NCI-H1694 (cell line): ENCODE data around the gene KATNB1.
A peak's percentile ranks its signal among the peaks of the same experiment; 100 is the strongest.

Source experiments
- DNase-seq: peaks from one replicate; lab custom pipeline; 2025; lab: John Stamatoyannopoulos, UW

KATNB1 gene

DNA sequence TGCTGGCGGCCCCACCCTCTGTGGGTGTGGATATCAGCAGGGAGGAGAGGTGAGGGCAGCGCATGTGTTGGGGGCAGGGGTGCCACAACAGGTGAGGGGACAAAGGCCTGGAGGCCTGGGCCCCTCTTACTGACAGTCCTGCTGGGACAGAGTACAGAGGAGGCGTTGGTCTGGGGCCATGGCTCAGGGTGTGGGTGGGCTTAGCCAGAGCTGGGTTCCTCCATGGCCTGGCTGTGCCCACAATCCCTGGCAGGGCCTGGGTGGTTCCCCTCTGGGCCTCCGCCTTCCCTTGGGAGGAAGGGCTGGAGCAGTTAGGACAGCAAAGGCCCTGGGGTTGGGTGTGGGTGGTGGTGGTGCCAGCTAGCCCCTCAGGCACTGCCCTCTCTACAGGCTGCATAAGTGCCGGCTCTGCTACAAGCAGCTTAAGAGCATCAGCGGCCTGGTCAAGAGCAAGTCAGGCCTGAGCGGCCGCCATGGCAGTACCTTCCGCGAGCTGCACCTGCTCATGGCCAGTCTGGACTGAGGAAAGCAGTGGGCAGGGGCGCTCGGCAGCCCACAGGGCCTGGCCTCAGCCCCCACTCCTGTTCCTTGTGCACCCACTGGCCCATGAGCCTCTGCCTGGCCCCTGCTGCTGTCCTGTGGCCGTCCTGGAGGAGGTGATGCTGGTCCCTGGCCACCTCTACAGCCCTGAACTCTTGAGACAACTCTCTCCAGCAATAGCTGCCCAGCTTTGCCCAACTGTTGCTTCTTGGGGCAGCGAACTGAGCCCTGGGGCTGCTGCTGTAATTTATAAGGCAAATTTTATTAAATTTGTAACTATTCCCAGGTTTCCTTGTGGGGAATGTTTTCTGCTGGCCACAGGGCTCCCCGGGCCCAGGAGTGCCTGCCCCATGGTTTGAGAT lies 21.1 kb downstream of the KATNB1 start:
- no peak for DNase-seq

DNA sequence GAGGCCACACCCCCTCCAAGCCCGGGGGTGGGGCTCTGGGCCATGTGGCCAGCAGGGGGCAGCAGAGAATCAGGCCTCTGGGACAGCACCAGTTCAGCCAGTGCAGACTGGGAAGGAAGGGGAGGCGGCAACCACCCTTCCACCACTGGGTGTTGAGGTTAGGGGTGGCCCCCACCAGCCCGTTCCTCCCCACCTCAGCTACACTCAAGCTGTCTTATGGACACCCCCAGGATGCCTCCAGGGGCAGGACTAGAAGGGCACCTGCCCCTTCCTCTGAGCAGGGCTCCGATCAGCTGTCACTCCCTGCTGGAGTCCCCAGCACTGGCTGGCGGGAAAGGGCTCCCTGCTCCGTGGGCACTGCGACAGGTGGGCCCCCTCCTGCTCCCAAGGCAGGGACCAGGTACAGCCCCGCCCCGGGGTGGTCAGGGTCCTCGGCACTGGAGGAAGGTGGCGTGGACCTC lies 21.8 kb downstream of the KATNB1 start:
- peak; percentile 15 for DNase-seq

DNA sequence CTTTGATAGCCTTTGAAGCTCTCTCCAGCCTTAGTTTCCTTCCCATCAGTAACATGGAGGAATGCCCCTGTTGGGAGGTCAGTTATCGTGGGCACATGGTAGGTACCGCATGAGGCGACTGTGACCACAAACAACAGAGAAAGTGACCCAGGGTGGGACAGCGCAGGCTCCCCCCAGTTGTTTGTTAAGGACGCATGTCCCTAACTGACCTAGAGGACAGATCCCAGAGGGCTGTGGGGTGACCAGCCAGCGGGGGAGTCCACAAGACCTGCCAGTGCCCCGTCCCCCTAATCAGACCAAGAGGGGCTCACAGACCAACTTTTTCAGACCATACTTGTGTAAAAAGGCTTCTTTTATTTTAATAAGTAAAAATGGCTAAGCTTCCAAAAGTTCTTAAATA lies 22.3 kb downstream of the KATNB1 start:
- no peak for DNase-seq

DNA sequence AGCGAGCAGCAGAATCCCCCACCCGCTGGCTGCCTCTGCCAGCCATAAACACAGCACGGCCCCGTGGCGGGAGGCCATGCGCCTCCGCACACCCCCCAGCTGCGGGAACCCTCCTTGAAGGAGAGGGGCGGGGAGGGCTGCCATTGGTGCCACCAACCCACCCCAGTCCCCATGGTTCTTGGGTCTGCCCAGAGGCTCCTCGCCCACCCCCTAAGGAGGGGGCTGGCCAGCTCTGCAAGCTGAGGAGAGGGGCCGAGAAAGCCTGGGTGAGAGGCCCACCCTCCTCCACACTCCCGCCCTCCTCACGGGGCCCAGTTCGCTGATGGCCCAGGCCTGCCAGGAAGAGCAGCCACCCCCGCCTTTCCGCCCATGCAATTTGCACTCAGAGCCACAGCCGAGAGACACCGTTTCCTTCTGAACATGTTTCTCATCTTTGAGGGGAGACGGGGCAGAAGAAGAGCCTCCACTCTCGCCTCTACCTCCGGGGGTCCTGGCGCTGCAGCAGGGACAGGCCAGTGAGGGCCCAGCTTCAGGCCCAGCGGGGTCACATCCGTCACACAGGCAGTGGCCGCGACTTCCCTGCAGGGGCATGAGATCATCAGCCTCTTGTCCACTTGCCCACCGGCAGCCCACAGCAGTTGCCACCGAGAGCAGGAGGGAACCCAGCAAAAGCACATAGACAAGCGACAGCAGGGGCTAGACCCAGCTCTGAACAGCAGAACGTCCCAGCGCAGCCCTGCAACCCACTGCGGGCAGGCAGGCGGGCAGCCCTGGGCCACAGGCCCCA lies 23.0 kb downstream of the KATNB1 start:
- no peak for DNase-seq

DNA sequence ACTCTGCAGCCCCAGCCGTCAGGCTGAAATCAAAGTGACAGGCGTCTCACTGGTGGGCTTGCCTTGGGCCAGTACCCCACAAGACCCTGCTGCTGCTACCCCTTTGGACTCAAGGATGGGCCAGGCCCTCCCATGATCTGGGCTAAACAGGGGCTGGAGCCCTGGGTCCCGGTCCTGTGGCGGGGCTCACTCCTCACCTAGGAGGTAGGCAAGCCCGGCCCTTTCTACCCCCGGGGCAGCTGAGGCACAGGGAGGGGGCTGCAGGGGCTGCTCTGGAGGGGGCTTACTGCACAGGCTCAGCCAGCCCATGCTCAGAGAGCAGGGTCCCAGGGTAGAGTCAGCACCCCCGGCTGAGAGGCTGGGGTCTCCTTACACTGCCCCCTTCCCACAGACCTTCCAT lies 23.6 kb downstream of the KATNB1 start:
- no peak for DNase-seq

DNA sequence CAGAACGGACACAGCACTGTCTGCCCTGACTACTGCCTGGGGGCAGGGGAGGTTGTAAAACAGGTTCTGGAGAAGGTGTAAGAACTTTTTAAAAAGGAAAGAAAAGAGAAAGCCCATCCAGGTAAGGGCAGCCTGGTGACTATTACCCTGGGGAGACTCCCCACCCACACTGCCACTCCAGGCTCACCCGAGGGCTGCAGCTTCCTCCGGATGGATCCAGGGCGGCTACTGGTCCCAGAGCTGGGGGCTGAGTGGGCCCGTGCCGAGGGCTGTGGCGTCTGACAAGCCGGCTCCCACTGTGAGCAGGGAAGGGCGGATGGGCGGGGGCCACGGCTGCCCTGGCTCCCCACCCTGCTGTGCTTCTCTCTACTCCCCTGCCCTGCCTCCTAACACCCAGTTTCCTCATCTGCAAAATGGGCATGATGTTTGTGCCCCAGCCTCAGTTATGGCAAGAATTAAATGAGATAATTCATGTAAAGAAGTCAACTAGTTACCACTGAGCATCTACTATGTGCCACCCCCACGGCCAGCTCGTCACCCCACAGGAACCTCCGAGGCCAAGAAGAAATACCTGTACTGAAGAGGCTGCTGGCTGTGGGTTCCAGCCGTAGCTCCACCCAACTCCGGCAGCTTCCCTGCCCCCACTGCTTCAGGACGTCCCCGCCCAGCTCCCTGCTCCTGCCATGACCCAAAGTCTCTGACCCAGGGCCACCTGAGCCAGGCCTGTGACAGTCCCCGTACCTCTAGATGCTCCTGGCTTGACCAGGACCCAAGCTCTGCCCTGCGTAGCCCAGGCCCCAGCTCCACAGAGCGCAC lies 24.2 kb downstream of the KATNB1 start:
- DNase-seq = no peak

DNA sequence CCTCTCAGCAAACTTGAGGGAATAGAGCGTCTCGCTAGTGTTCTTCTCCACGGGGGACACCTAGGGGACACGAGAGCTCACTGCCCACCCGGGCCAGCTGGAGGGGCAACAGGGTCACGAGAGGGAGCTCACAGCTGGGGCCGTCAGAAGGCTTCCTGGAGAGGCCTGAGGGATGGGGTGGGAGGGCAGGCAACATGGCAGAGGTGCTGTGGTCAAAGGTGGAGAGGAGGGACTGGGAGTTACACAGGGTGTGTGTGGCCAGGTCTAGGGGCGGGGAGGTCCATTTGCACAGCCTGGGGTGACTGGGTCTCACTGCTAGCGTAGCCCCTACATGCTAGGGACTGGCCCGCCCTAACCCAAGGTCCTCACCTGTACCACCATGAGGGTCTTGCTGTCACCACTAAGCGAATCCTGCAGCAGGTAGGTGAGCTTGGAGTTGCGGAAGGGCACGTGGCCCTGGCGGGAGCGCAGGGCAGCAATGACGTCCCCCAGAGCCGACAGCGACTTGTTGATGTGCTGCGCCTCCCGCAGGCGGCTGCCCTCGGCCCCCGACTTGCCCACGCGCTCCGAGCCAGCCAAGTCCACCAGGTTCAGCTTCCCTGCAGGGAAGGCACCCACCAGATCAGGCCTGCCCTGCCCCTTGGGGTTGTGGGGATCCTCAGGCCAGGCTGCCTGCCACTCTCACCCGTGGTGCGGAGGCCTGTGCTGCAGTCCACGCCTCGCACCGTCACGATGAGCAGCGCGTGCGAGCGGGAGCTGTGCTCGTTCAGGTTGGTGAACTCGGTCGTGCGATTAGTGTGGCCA lies 25.0 kb downstream of the KATNB1 start:
- DNase-seq = no peak

DNA sequence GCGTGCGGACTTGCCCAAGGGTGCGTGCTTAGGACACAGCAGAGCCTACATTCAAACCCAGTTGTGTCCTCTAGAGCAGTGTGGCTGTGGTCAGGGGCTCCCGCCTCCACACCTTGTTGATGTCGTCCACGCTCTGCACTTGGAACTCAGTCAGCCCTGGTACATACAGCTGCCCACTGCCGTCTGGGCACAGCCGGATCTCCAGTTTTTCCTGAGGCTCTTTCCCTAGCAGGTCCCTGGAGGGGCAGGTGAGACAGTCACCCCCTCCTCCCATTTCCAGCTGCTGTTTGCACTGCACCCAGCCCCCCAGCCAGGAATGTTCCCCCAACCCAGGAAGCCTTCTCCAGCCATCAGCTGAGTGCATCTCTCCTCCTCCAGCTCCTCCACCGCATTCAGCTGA lies 25.7 kb downstream of the KATNB1 start:
- DNase-seq = no peak

DNA sequence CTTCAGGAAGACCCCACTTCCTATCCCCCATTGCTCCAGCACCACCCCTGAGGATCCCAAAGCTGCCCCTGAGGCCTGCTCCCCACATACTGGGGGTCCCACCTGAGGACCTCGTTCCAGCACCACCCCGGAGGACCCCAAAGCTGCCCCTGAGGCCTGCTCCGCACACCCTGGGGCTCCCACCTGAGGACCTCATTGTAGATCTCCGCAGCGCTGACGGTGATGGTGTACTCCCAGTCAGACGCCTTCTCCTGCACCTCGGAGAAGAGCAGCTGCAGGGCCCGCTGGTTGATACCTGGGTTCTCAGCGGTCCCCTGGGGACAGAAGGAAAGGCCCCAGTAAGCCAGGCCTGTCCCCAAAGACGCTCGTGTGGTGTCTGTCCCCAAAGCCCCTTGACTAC lies 26.4 kb downstream of the KATNB1 start:
- DNase-seq = no peak

DNA sequence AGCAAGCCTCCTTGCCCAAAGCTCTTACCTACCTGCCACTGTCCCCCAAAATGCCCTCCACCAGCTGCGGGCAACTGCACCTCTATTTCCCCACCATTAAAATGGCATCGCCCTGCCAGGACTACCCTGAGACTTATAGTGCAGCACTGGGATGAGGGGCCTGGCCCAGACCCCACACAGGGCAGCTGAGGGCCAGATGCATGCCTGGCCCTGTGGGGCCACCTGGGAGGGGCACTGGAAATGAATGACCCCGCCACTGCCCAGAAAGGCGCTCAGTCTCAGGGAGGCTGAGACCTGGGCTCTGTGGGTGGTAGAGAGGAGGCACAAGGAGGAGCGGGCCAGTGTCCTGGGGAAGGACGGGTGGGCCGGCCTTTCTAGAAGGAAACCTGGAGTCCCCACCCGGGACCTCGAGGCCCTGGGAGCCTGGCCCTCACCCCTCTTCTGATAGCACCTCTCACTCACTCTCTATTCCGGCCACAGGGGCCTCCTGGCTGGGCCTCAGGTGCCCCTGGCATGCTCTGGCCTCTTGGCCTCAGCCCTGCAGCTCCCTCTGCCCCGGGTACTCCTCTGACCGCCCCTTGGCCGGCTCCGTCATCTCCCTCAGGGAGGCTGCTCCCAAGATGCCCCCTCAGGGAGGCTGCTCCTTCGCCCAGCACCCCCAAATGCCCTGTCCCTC lies 26.9 kb downstream of the KATNB1 start:
- DNase-seq = no peak

DNA sequence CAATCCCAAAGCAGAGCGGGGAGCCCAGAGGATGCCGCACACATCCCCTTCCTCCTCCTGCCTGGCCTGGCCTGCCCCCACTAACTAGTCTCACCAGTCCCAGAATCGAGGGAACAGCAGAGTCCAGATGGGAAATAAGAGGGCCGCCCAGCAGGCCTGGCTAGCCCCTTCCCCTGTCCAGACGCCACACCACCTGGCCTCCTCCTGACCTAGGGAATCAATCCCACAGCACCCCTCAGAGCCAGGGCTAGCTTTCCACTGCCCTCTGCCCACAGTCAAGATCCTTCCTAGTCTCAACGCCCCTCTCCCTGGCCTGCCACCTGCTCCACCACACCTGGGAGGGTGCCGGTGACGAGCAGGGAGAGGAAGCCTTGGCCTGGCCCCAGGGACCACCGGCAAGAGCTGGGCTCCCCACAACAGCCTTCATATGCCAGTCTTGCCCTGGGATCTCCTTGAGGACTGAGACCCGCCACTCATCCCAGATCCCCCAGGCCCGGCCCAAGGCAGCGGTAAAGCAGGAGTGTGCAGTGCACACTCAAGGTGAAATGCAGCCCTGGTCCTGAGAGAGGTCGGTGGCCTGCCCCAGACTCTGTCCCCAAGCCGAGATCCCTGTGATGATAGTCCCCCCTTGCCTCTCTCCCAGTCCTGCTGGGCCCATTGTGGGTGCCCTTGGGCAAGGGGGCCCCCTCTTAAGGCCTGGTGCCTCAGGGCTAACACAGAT lies 27.9 kb downstream of the KATNB1 start:
- no peak for DNase-seq

DNA sequence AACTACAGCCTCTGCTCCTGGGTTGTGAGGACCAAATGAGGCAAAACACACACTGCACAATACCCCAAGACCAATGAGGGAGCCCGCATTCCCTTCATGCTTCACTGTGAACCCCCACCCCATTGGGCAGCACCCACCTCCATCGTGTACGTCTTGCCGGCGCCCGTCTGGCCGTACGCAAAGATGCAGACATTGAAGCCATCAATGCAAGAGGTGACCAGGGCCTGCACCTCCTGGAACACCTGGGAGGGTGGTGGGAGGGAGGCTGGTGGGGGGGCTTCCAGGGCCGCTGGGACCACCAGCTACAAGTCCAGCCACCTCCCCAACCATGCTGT lies 28.4 kb downstream of the KATNB1 start:
- no peak for DNase-seq

DNA sequence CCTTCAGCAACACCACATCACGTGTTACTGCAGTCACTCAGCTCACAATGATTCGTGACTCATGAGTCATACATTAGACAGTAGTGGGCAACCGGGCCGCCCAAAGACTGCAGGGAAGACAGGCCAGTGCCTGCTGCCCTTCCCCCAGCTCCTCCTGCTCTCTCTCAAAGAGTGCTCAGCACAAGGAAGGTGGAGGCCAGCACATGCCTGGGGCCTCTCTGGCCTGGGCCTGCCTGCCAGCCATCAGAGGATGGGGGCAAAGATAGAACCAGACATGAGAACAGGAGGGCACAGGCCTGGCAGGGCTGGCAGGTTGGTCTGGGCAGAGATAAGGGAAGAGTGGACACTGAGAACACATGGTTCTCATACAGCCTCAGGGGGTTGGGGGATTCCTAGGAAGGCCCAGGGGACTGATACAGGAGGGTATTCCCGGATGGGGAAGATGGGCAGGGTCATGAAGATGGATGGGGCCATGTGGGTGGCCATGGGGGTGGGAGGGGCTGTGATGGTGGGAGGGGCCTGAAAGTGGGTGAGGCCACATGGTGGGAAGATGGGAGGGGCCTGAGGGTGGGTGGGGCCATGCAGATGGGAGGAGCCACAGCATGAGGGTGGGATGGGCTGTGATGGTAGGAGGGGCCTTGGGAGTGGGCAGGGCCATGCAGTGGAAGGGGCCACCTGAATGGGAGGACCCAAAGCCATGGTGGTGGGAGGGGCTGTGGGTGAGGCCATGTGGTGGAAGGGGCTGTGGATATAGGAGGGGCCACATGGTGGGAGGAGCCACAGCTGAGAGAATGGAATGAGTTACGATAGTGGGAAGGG lies 29.0 kb downstream of the KATNB1 start:
- DNase-seq = no peak

DNA sequence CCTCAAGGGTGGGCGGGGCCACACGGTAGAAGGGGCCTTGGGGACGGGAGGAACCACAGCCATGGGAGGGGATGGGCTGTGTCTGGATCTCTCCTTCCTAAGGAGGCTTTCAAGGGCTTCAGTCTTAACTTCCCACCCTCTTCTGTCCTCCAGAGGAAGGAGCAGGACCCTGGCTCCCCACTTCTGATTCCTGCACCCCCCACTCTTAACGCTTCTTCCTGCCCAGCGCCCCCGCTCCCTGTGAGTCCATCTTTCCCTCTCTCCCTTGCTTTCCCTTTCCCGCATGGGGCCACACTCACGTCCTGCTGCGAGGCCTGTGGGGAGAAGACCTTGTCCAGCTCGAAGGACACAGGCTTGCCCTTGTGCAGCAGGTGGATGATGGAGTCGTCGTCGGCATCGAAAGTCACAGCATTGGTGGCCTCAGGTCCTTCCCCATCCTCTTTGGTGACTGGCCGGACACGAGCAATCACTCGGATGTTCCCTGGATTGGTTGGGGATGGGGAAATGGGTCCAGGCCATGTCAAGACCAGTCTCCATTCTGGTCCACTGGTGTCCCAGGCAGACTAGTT lies 29.7 kb downstream of the KATNB1 start:
- DNase-seq = no peak

DNA sequence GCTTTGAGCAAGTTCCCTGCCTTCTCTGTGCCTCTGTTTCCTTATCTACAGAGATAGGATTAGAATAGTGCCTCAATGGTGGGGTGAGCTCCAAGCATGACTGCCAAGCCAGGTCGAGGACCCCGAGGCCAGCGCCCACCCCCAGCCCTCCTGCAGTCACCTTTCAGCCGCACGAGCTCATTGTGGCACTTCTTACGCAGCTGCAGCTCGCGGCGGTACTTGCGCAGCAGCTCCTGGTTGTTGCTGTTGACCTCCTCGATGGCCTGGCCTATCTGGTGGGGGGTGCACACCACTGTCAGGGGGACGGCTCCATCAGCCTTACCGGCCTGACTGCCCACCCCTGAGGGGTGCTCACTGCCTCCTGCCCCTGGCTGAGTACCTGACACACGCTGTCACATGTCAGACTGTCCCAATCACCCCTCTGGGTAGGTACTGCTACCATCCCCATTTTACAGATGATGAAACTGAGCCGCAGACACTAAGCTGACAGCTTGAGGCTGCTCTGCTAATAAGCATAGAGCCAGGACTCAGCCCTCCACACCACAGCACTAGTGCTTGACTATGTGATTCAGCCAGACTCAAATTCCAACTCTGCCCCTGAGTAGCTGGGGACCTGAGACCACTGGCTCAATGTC lies 31.3 kb downstream of the KATNB1 start:
- no peak for DNase-seq

DNA sequence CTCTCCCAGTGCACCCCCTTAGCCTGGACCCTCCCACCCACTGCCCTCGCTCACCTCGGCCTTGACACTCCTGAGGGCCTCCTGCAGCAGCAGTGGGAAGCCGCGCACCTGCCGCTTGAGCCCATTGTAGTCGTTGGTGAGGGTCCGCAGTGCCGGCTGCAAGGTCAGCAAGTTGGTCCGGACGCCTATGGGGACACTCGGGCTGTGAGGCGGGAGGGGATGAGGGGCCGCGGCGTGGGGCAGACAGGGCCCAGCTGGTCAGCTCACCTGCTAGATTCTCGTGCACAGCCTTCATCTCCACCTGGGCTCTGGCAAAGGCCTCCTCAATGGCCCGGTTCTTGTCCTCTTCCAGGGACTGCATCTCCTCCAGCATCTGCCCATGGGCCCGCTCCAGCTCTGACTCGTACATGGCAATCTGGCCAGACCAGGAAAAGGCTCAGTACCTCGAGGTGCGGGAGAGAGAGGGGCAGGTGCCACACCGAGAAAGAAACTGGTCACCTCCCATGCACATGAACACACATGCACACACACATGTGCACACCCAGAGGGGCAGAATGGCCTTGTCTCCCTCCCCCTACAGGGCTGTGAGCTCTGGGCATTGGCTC lies 34.1 kb downstream of the KATNB1 start:
- no peak for DNase-seq

DNA sequence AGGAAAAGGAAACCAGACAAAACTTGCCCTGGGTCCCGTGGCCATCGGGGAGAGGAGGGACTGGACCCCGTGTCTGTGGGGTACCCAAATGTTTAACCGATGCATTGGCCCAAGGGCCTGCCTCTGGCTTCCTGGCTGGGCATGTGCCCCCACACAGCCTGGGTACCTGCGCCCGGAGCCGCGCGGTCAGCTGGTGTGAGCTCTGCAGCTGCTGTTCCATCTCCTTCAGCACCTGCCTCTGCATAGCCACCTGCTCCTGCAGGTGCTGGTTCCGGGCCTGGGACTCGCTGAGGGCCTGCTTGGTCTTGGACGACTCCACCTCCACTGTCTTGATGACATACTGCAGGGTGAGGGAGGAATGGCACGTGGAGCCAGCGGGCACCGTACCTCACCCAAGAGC lies 34.8 kb downstream of the KATNB1 start:
- DNase-seq = no peak

DNA sequence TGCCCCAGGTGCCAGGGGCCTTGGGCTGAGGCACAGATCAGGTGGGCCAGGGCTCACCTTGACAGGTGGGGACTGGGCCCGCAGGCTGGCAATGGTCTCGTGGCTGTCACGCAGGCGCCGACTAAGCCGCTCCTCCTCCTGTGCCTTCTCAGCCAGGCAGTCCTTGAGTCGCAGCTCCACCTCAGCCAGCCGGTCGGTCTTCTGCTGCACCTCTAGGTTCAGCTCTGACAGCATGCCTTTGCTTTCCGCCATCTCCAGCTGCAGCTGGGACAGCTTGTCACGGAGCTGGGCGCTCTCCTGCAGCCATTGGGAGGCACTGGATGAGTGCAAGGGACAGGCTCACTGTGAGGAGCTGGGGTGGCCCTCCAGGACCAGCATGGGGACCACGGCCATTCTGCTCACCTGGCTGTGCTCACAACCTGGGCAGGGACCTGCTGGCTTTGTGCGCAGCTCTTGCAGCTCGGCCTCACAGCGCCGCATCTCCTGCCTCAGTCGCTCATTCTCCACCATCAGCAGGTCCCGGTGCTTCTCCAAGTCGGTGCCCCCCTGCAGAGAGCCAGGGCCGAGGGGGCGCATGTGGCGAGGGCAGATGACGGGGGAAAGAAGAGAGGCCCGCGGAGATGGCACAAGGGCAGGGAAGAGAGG lies 35.7 kb downstream of the KATNB1 start:
- no peak for DNase-seq
